OCI-M1 (cell line): Measurements from ENCODE around the gene CDH4.
"Not testable (repeated sequence)": the region's sequence is repeated elsewhere in the genome, so short reads cannot be mapped to it uniquely, and the experiment has no call there.

Experiments used
- DNase-seq: peaks from one replicate; lab custom pipeline; 2025; lab: John Stamatoyannopoulos, UW

CDH4 gene

GRCh38 chr20:61253640-61254511 is 1.8 kb downstream of the CDH4 start:
- no peak for DNase-seq

GRCh38 chr20:61254881-61255626 is 3.0 kb downstream of the CDH4 start:
- DNase-seq: no peak

- DNase-seq: no peak
These were observed 4.3 kb downstream of the CDH4 start for GRCh38 chr20:61256365-61256764.

- no peak for DNase-seq
These were observed 4.8 kb downstream of the CDH4 start for GRCh38 chr20:61256824-61257223.

- DNase-seq: no peak
These were observed 5.5 kb downstream of the CDH4 start for GRCh38 chr20:61257611-61258010.

GRCh38 chr20:61259741-61260140 is 7.7 kb downstream of the CDH4 start:
- DNase-seq: no peak

GRCh38 chr20:61260905-61261304 is 8.8 kb downstream of the CDH4 start:
- no peak for DNase-seq

- DNase-seq: no peak
These were observed 10.0 kb downstream of the CDH4 start for GRCh38 chr20:61262036-61262435.

GRCh38 chr20:61262514-61262913 is 10.5 kb downstream of the CDH4 start:
- no peak for DNase-seq

- DNase-seq: peak; percentile 38
These were observed 11.1 kb downstream of the CDH4 start for GRCh38 chr20:61263084-61263695.

- DNase-seq: no peak
These were observed 11.9 kb downstream of the CDH4 start for GRCh38 chr20:61263938-61264337.

GRCh38 chr20:61267241-61267640 is 15.2 kb downstream of the CDH4 start:
- no peak for DNase-seq

GRCh38 chr20:61268024-61268423 is 16.0 kb downstream of the CDH4 start:
- DNase-seq: no peak

GRCh38 chr20:61271312-61272231 is 19.5 kb downstream of the CDH4 start:
- DNase-seq: no peak

GRCh38 chr20:61273024-61273423 is 21.0 kb downstream of the CDH4 start:
- not testable (repeated sequence) for DNase-seq

GRCh38 chr20:61273666-61274065 is 21.6 kb downstream of the CDH4 start:
- not testable (repeated sequence) for DNase-seq

GRCh38 chr20:61274326-61274725 is 22.3 kb downstream of the CDH4 start:
- DNase-seq: no peak

- DNase-seq: no peak
These were observed 26.2 kb downstream of the CDH4 start for GRCh38 chr20:61278296-61278695.

GRCh38 chr20:61279621-61280150 is 27.6 kb downstream of the CDH4 start:
- DNase-seq: no peak

GRCh38 chr20:61280217-61280980 is 28.3 kb downstream of the CDH4 start:
- no peak for DNase-seq
